Suppressor macrophage treated with lipopolysaccharide for 1 hour (primary cell): ENCODE measurements around the gene UNC45B.
"Not testable (repeated sequence)": the region's sequence is repeated elsewhere in the genome, so short reads cannot be mapped to it uniquely, and the experiment has no call there.

ENCODE experiments used
- DNase-seq, 3 donors: peaks; one replicate each; pipeline ENCODE4 v3.0.0-alpha.2; 2020 to 2022

Gene UNC45B

GRCh38 chr17:35147375-35147905 is at the start of gene UNC45B:
Gene UNC45B (plus strand): TSS chr17:35147817. CDS start chr17:35148264, 447 bp downstream.
- no peak for DNase-seq

DNA sequence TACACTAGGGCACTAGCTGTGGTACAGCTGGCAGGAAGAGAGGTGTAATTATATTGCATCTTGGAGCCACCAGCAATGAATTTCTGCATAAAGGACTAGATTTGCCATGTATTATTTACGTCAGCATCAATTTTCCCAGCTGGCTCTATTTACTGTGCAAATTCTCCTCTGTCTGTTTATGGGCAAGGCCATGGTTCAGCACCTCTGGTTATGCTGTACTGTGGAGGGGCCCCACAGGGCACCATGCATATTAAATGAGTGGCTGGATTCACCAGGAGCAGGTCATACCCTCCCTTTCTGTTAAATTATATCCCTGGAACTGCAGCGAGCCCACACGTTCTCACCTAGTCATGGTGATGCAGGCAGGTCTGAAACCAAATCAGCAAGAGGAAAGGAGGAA is 47.7 kb upstream of the UNC45B start:
- no peak for DNase-seq

- DNase-seq = no peak
Measured at GRCh38 chr17:35101036-35101435, 46.6 kb upstream of the UNC45B start.

GRCh38 chr17:35101725-35102124 is 45.9 kb upstream of the UNC45B start:
- no peak for DNase-seq

DNA sequence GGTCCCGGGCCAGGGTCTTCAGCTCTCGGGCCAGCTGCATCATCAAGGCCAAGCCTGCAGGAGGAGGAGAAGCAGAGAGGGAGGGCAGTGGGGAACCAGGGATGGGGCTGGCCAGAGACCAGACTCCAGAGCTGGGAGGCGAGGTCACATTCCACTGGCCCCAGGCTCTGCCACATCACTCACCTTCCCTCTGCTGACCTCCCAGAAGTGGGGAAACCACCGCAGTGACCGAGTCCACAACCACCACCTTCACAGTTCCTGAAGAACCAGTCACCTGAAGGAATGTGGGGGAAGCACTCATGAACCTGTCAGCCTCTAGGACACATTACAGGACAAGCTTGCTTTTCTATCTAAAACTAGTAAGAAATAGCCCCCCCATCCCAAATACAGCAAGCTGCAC is 44.3 kb upstream of the UNC45B start:
- no peak for DNase-seq

DNA sequence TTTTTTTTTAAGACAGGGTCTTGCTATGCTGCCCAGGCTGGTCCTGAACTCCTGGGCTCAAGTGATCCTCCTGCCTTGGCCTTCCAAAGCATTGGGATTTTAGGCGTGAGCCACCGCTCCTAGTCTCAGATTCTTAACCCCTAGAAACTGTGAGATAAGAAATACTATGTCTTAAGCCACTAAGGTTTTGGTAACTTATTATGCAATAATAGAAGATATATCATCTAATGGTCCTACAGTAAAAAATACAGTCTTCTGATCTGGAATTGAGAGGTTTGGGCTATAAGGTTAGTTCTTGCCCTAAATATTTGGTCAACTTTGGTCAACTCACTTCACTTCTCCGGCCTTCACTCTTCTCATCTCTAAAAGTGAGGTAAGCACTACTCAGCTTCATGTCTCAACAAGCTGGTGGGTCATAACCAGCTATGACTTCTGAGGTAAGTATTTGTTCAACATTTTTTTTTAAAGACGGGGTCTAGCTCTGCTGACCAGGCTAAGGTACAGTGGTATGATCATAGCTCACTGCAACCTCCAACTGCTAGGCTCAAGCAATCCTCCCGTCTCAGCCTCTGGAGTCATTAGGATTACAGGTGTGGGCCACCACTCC is 42.7 kb upstream of the UNC45B start:
- no peak for DNase-seq

GRCh38 chr17:35110791-35111190 is 36.8 kb upstream of the UNC45B start:
- DNase-seq = not testable (repeated sequence)

- no peak for DNase-seq
Measured at GRCh38 chr17:35116845-35117244, 30.8 kb upstream of the UNC45B start.

GRCh38 chr17:35117984-35118383 is 29.6 kb upstream of the UNC45B start:
- DNase-seq = peak; percentile 46 to 62 (median 48)

- DNase-seq = peak; percentile 81 to 93 (median 90)
Measured at GRCh38 chr17:35119370-35120165, 28.0 kb upstream of the UNC45B start, which contains the start of gene RAD51D. Gene RAD51D (minus strand): TSS chr17:35119860. CDS start chr17:35119613, 247 bp downstream.

DNA sequence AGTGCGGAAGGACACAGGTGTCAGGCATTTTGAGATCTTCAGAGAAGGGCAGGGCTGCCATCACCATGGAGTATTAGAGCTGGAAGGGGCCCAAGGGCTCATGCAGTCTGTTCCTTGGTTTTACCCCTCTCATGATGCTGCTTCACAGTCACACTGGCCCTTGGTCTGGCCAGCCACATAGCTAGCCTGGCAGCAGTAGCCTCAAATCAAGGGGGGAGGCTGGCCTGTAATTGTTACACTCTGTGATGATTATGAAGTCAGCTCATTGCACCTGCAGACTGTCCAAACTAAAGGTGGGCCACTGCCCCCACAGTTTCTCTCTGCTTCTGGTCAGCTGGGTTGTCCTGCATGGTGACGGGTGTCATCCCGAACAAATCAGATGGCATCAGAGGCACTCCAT is 26.3 kb upstream of the UNC45B start, which contains the start of gene FNDC8:
Gene FNDC8 (plus strand): TSS at position 301 of the 400 bp plus-strand sequence. CDS start 79 bp downstream, at position 380.
- no peak for DNase-seq

DNA sequence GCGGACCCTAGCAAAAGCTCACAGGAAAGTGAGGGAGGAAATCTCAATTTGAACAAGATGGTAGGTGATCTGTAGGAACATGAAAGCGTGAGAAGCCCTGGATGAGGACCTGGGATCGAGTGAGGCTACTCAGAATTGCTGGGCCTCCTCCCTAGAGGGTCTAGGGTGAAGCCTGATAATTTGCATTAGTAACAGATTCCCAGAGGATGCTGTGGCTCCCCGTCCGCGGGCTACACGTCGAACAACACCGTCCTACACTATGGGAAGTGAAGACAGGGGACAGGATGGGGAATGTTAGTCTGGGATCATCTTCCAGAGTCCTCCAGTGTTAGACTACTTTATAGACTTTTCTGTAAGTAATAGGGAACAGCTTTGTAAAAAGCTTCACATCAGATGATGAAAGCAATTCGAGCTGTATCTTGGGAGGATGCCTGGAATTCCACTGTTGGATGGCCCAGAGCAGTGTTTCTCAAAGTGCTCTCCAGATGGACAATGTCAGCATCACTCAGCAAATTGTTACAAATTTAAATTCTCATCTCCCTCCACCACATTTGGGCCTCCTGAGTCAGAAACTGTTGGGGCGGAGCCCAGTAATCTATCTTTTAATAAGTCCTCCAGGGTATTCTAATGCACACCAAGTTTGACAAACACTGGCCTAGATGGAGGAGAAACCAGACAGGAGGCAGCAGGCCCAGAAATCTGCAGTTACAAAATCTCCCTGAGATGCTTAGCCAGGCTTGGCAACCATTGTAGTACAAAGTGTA is 19.7 kb upstream of the UNC45B start:
- no peak for DNase-seq

GRCh38 chr17:35129154-35129972 is 18.3 kb upstream of the UNC45B start:
- DNase-seq = no peak

DNA sequence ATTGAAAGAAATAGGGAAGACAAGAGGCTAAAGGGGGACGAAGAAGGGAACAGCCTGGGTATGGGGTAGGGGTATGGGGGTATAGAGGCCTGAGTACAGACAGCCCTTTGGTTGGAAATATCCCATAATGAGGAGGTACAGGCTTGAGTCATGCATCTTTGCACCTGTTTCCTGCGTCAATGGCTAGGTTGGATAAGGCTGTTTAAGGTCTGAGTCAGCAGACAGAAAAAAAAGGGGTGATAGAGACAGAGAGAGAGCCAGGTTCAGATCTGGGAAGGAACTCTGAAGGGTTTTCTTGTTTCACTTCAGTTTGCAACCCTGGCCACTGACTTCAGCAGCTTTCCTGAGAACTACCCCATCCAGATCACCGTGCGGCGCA is 17.7 kb upstream of the UNC45B start:
- DNase-seq = no peak

DNA sequence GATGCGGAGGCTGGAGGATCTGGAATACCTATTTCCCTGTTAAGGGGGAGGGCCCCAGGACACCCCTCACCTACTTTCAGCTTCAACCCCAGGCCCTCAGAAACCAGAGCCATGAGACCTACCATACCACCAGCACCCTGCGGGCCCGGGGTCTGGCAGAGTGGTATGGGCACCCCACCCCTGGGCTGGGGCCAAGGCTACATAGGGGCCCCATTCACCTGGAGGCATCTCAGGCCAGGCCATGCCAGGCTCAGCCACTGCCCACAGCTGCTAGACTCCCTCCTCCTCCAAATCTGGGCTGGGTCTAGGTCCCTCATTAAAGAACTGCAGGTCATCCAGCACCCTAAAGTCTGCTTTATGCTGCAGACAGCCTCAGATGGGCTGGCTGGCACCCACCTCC is 17.2 kb upstream of the UNC45B start:
- no peak for DNase-seq

DNA sequence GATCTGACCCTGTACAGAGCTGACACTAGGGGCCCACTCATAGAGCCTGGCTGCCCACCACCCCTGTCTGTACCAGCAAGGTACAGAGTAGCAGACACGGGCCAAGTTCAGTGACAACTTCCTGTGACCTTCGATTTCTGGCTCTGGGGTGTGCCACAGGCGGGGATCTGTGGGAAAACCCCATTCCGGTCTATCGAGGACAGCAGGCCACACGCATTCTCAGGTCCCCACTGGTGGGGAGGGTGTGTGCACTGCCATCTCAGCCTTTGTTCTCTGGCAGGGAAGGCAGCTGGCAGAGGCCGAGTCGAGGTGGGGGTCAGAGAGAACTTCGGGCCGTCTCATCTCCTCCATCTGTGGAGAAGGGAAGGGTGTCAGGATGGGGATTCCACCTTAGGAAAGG is 15.5 kb upstream of the UNC45B start:
- no peak for DNase-seq

- DNase-seq = no peak
Measured at GRCh38 chr17:35132816-35133550, 14.6 kb upstream of the UNC45B start.

- no peak for DNase-seq
Measured at GRCh38 chr17:35135322-35135721, 12.3 kb upstream of the UNC45B start.

DNA sequence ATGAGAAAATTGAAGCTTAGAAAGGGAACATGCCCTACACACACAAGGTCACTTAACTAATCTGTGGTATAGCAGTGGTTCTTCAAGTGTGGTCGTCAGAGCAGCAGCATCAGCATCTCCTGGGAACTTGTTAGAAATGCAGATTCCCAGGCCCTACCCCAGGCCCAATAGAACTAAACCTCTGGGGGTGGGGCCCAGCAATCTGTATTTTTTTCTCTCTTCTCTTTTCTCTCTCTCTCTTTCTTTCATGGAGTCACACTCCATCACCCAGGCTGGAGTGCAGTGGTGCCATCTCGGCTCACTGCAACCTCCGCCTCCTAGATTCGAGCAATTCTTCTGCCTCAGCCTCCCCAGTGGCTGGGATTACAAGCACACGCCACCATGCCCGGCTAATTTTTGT is 9.4 kb upstream of the UNC45B start:
- DNase-seq = no peak

DNA sequence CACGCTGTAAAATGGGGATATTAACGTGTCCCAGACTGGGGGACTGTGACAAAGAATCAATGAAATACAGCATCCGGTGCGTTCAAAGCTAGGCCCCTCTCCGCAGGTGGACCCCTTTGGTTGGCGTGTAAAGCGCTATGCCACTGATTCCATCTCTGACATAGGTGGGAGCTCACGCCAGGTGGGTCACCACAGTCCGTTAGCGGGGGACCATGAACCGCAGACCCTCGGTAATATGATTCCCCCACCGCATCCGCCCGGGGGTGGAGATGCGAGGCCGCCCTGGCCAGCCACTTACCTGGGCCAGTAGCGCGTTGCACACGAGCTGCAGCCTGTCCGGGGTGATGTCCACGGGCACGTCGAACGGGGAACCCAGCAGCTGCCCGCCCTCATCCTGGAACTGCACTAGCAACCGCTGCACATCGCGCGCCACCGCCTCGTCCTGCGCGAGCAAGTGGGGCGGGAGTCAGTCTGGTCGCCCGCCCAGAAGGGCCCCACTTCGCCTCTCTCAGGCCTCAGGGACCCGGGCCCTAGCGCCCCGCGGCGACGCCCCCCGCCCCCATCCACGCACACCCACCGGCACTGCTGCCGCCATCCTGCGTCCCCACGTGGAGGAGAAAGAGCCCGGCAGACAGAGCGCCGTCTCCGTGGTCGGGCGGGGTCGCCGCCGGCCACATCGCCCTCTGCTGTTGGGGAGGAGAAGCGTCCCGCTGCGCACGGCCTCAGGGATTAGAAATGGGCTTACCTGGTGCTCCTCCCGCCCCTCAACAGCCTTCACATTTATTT is 5.7 kb upstream of the UNC45B start, which contains the start of gene NLE1:
Gene NLE1 (minus strand): TSS at position 623 of the 786 bp plus-strand sequence. CDS start 28 bp downstream, at position 595.
- peak; percentile 77 to 91 (median 85) for DNase-seq

- no peak for DNase-seq
Measured at GRCh38 chr17:35142467-35142796, 5.2 kb upstream of the UNC45B start.
